ENCODE results near the gene ASB15.

- TF ChIP-seq CTCF (IDR thresholded peaks at IDR 0.05) (no peak), POLR2A (IDR thresholded peaks at IDR 0.05) (no peak)
Measured at GRCh38 chr7:123647106-123647730, 45.6 kb downstream of the ASB15 start.
